SK-N-MC (cell line): ENCODE data around the gene CHD9.

Source experiments
- EZH2 ChIP-seq: fragments of 200-600 bp; sonication (generic); IDR thresholded peaks from one replicate; pipeline ENCODE4 v1.6.1; 2017; ENCODE audit warnings: antibody characterized with exemption
- POLR2AphosphoS5 ChIP-seq: IDR thresholded peaks from 2 replicates; pipeline ENCODE4 v1.6.1; 2012; ENCODE audit warnings: mild to moderate bottlenecking, low read depth, low read length, borderline replicate concordance

- TF ChIP-seq EZH2 (no peak), POLR2AphosphoS5 (no peak)
Observed at GRCh38 chr16:53115047-53115446, 60.3 kb downstream of the CHD9 start.
